HL-60 (cell line): ENCODE results near the gene HHLA2.

Experiments used
- DNase-seq, 2 experiments: peaks; one replicate each; pipeline ENCODE4 v3.0.0-alpha.2; 2010 to 2020; ENCODE audit warnings: low read depth in 1 of 2, low spot score in 1 of 2
- H3K27ac ChIP-seq: fragments of 250-450 bp; sonication (Bioruptor Pico); replicated peaks from 2 replicates; pipeline ENCODE4 v1.5.1; 2020; ENCODE audit warnings: mild to moderate bottlenecking, moderate library complexity
- H3K27me3 ChIP-seq: fragments of 250-450 bp; sonication (Bioruptor Pico); 2 replicates; pipeline ENCODE4 v1.5.1; 2021; ENCODE audit warnings: mild to moderate bottlenecking, moderate library complexity; ENCODE audit not compliant: insufficient read depth, poor library complexity, severe bottlenecking
- H3K4me3 ChIP-seq: replicated peaks from 2 replicates; pipeline ENCODE4 v1.5.1; 2011; ENCODE audit warnings: mild to moderate bottlenecking, control low read depth, low read length; ENCODE audit not compliant: insufficient read depth
- CTCF ChIP-seq: IDR thresholded peaks from one replicate; pipeline ENCODE4 v1.5.1; 2011; ENCODE audit warnings: low read length, control low read depth, inconsistent platforms; ENCODE audit not compliant: insufficient read depth
- GABPA ChIP-seq: IDR thresholded peaks from 2 replicates; pipeline ENCODE4 v1.6.1; 2012; ENCODE audit warnings: low read depth
- POLR2AphosphoS5 ChIP-seq: IDR thresholded peaks from 2 replicates; pipeline ENCODE4 v1.6.1; 2012; ENCODE audit warnings: low read depth
- REST ChIP-seq: IDR thresholded peaks from 2 replicates; pipeline ENCODE4 v1.6.1; 2012; ENCODE audit warnings: low read depth; ENCODE audit not compliant: insufficient replicate concordance
- SPI1 ChIP-seq: IDR thresholded peaks from 2 replicates; pipeline ENCODE4 v1.6.1; 2012; ENCODE audit warnings: low read depth, mild to moderate bottlenecking, borderline replicate concordance

Gene HHLA2

GRCh38 chr3:108391917-108392593 lies 95.7 kb downstream of the HHLA2 start:
- H3K27ac ChIP-seq: no peak overlapping the region
- DNase-seq: no peak
- TF ChIP-seq REST (no peak), CTCF (no peak), SPI1 (no peak), GABPA (no peak), POLR2AphosphoS5 (no peak)
- no peaks in the 10 kb centered on the region for H3K27me3 ChIP-seq
- H3K4me3 ChIP-seq: no peak overlapping the region

- no peaks in the 10 kb centered on the region for H3K27me3 ChIP-seq
- no peak overlapping the region for H3K27ac ChIP-seq
- TF ChIP-seq SPI1: no peak
- TF ChIP-seq POLR2AphosphoS5: no peak
- TF ChIP-seq GABPA: no peak
- no peak for TF ChIP-seq REST
- no peak for TF ChIP-seq CTCF
- no peak for DNase-seq
- H3K4me3 ChIP-seq: no peak overlapping the region
Observed at GRCh38 chr3:108393128-108393900, 97.0 kb downstream of the HHLA2 start.

- no peak overlapping the region for H3K27ac ChIP-seq
- H3K27me3 ChIP-seq: no peaks in the 10 kb centered on the region
- no peak overlapping the region for H3K4me3 ChIP-seq
- no peak for TF ChIP-seq POLR2AphosphoS5
- no peak for TF ChIP-seq GABPA
- TF ChIP-seq SPI1: no peak
- no peak for DNase-seq
Observed at GRCh38 chr3:108394016-108394415, 97.7 kb downstream of the HHLA2 start.

GRCh38 chr3:108394563-108394962 lies 98.2 kb downstream of the HHLA2 start:
- Histone ChIP-seq H3K27ac (no peak overlapping the region), H3K27me3 (no peaks in the 10 kb centered on the region), H3K4me3 (no peak overlapping the region)
- TF ChIP-seq SPI1 (no peak), GABPA (no peak), REST (no peak), POLR2AphosphoS5 (no peak), CTCF (no peak)
- DNase-seq: no peak
